Activated CD4-positive, alpha-beta T cell treated with anti-CD3 and anti-CD28 coated beads, Interleukin-2, amount 50 U/mL, for 16 hours (primary cell): ENCODE results near the gene NPC1L1.

Experiments used
- DNase-seq: peaks from one replicate; pipeline ENCODE4 v3.0.0-alpha.2; 2020

Gene NPC1L1

GRCh38 chr7:44469461-44470134 lies 71.5 kb downstream of the NPC1L1 start:
- no peak for DNase-seq

- DNase-seq = no peak
Observed at GRCh38 chr7:44467217-44467548, 73.9 kb downstream of the NPC1L1 start.

- DNase-seq = no peak
Observed at GRCh38 chr7:44466300-44467216, 74.6 kb downstream of the NPC1L1 start.

- no peak for DNase-seq
Observed at GRCh38 chr7:44465490-44465889, 75.6 kb downstream of the NPC1L1 start.

- no peak for DNase-seq
Observed at GRCh38 chr7:44463169-44463808, 77.8 kb downstream of the NPC1L1 start.
